ENCODE data around the gene PKMYT1.

The PKMYT1 gene

DNA sequence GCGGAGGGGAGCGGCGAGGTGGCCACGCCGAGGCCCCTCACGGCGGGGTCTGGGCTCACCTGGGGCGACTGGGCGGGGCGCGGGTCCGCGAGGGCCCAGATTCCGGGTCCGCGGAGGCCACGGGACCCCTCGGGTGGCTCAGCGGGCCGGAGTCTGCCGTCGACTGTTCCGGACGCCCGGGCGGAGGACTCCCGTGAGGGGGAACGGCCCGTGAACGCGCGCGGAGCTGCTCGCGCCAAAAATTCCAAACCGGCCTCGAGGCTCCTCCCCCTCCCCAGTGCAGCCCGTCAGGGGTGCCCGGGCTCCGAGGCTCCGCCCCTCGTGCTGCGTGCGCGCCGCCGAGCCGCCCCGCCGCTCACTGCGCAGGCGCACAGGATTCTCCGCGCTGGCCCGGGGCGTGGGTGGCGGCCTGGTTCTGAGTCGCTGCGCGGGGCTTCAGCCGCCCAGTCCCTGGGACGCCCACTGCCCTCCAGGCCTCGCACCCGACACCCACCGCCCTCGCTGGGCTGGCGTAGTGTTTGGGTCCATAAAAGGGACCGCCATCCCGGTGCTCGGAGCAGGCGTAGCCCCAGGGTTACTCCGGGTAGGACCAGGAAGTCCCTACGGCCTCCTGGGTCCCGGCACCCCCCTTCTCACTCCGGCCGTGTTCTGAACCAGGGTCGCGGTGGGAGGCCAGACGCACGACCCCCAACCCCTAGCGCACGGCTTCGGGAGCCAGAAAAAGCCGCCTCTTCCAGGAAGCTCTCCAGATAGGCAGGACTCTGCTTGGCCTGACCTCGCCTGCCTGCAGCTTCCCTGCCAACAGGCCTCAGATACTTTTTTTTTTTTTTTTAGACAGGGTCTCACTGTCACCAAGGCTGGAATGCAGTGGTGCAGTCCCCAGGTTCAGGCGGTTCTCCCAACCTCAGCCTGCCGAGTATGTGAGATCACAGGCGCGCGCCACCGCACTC lies at the start of gene PKMYT1:
Gene PKMYT1 (minus strand): TSS at position 220 of the 950 bp plus-strand sequence. CDS start 789 bp downstream, outside the sequence.
- DNase-seq (ENCODE audit: low read depth in 1 of 2, low spot score in 1 of 2) = peak; percentile 89 to 94

DNA sequence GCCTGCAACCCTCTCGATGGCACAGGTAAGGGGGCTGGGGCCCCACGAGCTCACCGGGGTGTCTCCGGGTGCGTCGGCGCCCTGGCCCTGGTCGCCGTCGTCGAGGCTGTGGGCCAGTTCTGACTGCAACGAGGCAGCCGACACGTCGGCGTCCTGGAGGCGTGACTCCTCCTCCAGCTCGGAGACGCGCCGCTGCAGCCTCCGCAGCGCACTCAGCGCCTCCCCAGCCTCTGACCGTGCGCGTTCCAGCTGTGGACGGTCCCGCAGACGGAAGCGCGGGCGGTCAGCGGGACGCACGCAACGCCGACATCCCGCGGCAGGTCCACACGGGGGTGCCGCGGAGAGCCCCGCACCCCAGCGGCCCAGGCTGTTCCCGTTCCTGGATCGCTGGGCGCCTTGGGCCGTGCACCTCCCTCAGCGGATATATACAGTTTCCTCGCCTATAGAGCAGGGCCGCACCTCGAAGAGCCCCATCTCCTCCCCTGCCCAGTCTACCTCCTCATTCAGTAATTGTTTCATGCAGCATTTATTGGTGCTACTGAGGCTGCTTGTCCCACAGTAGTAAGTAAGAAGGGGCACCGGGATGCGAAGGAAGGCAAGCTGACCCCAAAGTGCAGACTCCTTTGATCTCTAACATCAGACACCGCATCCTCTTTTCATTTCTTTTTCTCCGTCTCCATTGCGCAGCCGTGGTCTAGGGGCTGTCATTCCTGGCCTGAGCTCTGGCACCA lies 49.4 kb upstream of the PKMYT1 start:
- DNase-seq (ENCODE audit: low read depth in 1 of 2, low spot score in 1 of 2) = peak in 1 of 2 donors; percentile 8

DNA sequence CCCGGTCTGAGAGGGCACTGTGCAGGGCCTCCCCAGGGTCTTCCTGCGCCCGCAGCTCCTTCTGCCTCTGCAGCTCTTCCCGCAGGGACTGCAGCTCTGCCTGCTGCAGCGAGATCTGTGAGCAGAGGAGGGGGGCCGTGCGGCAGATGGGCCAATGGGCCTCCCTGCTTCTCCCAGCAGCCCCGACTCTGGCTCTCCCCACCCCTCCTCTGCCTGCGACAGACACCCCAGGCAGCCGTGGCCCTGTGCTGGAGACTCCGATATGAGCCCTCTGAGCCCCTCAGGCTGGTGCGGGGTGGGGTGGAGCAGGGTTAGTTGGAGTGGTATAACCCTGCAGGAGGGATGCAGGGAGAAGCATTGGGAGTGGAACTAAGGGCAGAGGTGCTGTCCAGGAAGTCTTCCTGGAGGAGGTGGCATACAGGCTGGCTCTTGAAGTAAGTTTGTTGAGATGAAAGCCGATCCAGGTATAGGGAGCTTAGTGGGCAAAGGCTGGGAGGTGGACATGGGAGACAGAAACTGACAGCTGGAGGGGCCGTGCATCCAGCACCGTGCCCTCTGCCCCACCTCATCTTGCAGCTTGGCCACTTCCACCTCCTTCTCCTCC lies 48.6 kb upstream of the PKMYT1 start:
- DNase-seq (ENCODE audit: low read depth in 1 of 2, low spot score in 1 of 2) = no peak

DNA sequence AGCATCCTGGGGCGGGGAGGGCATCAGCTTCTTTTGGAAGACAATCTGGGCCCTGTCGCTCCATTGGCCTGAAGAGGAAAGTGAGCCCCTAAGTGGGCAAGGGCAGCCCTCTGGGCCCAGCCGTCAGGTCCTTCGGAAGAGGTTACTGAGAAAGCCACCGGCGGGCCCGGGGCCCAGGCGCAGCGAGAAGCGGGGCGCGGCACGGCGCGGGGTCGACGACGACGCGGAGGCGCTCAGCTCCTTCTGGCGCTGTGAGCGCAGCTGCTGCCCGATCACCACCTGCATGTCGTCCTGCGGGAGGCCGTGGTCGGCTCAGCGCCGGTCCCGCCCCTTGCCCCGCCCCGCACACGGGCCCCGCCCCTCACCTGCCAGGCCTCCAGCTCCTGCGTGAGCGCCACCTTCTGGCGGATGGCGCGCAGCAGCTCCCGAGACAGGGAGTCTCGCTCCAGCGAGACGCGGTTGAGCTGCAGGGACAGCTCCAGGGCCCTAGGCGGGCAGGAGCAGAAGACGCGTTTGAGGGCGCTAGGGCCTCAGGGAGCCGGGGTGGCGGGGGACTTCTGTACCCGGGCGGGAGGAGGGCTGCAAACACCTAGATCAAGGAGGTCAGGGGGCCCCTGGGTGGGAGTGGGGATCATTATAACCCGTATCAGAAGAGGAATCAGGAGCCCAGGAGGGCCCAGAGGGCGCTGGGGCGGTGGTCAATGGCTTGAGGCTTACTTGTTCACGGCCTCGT lies 47.9 kb upstream of the PKMYT1 start:
- DNase-seq (ENCODE audit: low read depth in 1 of 2, low spot score in 1 of 2) = peak; percentile 78 to 81

DNA sequence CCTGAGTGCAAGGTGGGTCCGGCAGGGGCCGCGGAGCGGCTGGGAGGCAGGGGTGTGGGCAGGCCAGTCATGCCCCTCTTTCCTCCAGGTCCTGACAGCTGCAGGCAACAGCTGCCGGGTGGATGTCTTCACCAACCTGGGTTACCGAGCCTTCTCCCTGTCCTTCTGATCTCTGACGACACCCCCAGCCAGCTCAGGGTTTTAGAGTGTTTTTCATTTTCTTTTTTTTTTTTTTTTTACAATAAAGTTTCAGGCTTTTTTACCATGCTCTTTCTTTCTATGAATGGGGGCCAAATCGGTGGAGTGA lies 47.2 kb upstream of the PKMYT1 start:
- DNase-seq (ENCODE audit: low read depth in 1 of 2, low spot score in 1 of 2) = no peak

DNA sequence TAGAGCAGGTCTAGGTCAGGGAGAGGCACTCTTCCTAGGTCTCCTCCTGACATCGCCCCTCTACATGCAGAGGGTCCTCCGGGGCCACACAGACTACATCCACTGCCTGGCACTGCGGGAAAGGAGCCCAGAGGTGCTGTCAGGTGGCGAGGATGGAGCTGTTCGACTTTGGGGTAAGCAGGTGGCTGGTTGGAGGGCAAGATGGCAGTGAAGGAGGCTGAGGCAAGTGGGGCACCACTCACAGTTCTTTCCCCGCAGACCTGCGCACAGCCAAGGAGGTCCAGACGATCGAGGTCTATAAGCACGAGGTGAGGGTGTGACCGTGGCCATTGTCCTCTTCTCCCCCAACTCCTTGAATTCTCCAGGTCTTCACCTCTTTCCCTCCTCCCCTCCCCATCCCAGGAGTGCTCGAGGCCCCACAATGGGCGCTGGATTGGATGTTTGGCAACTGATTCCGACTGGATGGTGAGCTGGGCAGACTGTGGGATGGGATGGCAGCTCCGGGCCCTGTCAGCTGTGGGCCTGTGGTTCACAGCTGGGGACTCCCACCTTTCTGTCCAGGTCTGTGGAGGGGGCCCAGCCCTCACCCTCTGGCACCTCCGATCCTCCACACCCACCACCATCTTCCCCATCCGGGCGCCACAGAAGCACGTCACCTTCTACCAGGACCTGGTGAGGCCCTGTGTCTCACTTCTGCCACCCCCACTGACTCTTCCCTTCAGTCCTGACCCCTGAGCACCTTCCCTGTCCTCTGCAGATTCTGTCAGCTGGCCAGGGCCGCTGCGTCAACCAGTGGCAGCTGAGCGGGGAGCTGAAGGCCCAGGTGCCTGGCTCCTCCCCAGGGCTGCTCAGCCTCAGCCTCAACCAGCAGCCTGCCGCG lies 46.6 kb upstream of the PKMYT1 start:
- DNase-seq (ENCODE audit: low read depth in 1 of 2, low spot score in 1 of 2) = no peak

DNA sequence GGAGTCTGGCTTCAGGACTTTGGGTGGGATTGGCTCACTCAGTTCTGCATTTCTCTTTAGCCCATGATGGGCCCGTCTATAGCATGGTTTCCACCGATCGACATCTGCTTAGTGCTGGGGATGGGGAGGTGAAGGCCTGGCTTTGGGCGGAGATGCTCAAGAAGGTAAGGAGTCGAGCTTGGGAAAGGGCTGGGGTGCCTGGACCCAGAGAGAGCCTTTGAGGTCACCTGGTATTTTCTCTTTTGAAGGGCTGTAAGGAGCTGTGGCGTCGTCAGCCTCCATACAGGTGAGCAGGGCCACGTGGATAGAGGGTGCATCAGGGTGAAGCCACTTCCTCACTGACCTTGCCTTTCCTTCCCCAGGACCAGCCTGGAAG lies 45.7 kb upstream of the PKMYT1 start:
- DNase-seq (ENCODE audit: low read depth in 1 of 2, low spot score in 1 of 2) = no peak

DNA sequence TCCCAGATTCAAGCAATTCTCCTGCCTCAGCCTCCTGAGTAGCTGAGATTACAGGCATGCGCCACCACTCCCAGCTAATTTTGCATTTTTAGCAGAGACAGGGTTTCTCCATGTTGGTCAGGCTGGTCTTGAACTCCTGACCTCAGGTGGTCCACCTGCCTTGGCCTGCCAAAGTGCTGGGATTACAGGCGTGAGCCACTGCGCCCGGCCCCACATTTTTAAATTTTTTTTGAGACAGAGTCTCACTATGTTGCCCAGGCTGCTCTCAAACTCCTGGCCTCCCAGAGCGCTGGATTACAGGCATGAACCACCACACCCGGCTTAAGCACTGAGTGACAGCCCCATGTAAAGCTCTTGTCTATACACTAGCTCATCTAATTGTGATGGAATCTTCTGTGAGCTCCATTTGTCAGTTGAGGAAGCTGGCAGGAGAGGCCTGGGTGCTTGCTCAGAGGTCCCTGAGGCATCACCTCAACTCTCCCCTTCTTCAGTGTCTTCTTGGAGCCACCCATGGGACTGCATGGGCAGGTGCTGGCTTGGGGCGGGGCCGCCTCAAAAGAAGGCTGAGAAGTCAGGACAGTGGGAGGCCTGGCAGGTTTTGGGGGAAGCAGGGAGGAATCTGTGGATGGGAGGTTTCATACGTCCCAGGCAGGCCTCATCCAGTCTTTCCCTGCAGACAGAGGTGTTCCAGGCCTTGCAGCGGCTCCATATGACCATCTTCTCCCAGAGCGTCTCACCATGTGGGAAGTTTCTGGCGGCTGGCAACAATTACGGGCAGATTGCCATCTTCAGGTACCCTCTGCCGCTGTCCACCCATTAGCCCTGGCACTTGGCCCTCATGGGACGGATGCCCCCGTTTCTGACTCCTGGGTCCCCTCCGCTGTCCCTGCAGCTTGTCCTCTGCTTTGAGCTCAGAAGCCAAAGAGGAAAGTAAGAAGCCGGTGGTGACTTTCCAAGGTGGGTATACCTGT lies 45.1 kb upstream of the PKMYT1 start:
- no peak for DNase-seq (ENCODE audit: low read depth in 1 of 2, low spot score in 1 of 2)

DNA sequence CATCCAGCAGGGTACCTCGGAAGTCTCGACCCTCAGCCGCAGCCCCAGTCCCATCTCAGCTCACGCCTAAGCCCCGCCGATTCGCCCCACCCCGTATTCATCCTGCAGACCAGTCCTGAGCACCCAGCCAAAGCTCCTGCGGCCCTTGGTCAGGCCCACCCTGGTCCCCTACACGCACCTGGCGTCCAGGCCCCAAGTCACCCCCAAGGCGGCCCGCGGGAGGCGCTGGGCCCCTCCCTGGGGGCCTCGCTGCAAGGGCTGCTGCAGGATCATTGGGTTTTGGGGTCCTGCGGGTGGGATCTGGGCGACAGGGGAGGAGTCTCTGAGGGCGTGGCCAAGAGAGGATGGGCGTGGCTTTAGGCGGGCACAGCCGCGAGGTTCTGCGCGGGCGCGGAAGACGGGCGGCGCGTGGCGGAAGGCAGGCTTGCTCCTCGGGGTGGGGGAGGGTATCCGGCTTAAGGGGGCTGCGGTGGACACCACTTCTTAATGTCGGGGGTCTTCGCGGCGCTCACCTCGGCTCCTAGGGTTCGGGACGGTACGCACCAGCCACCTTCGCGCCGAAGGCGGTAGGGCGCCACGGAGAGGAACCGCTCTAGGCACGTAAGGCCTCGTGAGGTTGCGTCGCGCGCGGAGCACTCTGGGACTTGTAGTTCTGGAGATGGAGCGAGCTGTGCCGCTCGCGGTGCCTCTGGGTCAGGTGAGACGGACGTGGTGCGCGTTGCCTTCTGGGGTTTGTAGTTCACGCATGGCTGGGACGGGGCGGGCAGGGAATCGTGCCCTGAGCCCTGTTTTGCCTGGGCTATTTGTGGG lies 43.6 kb upstream of the PKMYT1 start, which contains the start of the genes HCFC1R1 and THOC6:
Gene HCFC1R1 (minus strand): TSS at position 274 of the 810 bp plus-strand sequence. CDS start 1 bp downstream, at position 273.
Gene THOC6 (plus strand): TSS at position 367 of the 810 bp plus-strand sequence. CDS start 292 bp downstream, at position 659.
- peak; percentile 91 to 93 for DNase-seq (ENCODE audit: low read depth in 1 of 2, low spot score in 1 of 2)

DNA sequence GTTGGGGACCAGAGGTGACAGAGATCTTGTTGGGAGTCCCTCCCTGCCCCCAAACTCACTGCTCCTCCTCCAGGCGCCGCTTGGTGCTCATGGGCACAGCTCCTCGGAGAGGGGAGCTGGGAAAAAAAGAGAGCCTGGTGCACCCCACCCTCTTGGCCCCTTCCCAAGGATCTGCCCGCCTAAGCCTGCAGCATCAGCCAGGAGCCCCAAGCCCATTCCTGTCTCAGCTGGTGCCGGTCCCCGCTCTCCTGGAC lies 43.1 kb upstream of the PKMYT1 start:
- peak in 1 of 2 donors; percentile 5 for DNase-seq (ENCODE audit: low read depth in 1 of 2, low spot score in 1 of 2)

DNA sequence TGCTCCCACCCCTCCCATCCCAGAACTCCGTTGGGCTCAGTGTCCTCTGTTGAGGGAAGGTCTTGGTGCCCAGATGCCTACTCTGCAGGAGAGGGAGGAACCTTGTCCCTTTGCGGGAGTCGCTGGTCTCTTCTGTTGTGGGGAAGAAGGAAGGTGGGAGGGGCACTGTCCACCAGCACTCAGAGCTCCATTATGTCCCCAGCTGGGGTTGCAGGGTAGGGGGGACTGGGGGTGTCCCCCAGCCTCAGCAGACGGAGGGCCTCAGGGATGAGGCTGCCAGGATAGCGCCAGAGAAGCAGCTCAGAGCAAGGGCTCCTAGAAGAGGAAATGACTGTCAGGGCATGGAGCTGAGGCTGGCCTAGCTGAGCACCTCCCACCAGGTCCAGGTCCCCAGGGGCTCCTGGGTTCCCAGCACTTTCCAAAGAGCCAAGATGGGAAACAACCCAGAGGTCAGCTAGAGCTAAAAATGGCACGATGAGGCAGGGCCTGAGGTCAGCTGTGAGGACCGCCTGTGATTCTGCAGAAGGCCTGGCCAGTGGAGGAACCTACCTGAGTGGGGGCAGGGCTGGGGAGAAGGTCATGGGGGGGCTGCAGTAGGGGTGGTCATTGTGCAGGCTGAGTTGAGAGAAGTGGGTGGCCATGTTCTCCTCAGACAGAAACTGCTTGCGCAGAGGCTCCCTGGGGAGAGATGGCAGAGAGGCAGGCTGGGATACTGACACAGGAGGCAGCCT lies 42.6 kb upstream of the PKMYT1 start:
- DNase-seq (ENCODE audit: low read depth in 1 of 2, low spot score in 1 of 2) = no peak

DNA sequence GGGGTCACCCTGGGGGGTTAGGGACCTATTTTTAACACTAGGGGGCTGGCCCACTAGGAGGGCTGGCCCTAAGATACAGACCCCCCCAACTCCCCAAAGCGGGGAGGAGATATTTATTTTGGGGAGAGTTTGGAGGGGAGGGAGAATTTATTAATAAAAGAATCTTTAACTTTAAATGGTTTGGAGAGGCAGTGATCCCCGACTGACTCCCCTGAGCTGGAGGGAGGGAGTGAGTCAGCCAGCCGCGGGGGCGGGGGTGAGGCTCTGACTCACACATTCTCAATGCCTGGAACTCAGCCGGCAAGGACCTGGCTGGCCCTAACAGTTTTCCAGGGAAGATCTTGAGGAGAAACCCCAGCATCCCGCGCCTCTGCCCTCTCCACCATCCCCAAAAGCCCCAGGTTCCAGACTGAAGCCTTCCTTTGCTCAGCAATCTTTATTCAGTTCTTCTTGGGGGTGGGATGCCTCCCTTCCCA lies 42.0 kb upstream of the PKMYT1 start:
- DNase-seq (ENCODE audit: low read depth in 1 of 2, low spot score in 1 of 2) = peak; percentile 82 to 84

DNA sequence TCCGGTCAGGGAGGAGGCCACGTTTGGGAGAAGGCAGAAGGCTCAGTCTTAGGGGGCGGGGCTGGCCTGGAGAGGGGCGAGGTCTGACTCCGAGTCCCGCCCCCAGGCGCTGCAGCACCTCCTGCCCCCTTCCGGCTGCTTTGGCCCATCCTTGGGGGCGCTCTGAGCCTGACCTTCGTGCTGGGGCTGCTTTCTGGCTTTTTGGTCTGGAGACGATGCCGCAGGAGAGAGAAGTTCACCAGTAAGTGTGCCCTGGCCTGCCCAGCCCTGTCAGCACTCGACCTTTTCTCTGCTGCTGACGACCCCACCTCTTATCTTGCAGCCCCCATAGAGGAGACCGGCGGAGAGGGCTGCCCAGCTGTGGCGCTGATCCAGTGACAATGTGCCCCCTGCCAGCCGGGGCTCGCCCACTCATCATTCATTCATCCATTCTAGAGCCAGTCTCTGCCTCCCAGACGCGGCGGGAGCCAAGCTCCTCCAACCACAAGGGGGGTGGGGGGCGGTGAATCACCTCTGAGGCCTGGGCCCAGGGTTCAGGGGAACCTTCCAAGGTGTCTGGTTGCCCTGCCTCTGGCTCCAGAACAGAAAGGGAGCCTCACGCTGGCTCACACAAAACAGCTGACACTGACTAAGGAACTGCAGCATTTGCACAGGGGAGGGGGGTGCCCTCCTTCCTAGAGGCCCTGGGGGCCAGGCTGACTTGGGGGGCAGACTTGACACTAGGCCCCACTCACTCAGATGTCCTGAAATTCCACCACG lies 41.4 kb upstream of the PKMYT1 start:
- DNase-seq (ENCODE audit: low read depth in 1 of 2, low spot score in 1 of 2) = peak in 1 of 2 donors; percentile 84

DNA sequence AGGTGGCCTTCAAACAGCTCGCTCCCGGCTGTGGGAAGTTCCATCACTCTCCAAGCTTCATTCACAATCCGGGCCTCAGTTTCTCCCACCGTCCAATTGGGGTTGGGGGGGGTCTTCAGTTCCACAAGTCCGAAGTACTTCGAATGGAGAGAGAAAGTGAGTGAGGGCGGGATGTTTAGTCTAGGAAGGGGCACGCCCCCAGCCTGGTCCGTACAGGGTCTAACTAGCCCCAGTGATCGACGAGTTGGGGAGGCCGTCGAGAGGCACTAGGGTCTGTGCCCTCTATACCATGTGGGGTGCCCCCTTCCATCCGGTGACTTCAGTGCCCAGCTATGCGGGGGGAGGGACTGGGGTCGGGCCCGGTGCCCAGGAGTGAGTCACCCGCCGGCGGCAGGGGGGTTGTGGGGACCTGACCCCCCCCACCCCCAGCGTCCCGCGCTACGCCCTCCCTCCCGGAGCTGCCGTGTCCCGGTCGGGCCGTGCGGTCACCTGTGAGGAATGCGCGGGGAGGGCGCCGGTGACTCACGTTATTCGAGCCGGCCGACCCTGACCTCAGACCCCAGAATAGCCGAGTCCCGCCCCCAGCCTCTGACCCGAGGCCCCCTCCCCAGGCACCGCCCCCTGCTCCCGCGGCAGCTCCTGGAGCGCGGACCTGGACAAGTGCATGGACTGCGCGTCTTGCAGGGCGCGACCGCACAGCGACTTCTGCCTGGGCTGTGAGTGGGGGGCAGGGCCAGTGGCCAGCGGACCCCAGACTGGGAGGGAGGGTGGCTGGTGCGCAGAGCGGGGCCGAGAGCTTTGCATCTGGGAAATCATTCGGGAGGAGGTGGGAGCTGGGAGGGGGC lies 40.6 kb upstream of the PKMYT1 start:
- DNase-seq (ENCODE audit: low read depth in 1 of 2, low spot score in 1 of 2) = peak in 1 of 2 donors; percentile 23

DNA sequence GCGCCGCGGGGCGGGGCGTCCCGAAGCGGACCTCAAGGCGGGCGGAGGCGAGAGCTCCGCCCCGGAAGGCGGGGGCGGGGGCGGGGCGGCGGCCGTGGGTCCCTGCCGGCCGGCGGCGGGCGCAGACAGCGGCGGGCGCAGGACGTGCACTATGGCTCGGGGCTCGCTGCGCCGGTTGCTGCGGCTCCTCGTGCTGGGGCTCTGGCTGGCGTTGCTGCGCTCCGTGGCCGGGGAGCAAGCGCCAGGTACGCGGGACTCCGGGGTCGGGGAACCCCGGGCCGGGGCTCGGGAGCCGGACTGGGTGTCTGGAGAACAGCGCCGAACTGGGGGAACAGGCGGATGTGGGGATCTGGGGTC lies 40.0 kb upstream of the PKMYT1 start, which contains the start of gene TNFRSF12A:
Gene TNFRSF12A (plus strand): TSS at position 122 of the 357 bp plus-strand sequence. CDS start 30 bp downstream, at position 152.
- DNase-seq (ENCODE audit: low read depth in 1 of 2, low spot score in 1 of 2) = peak in 1 of 2 donors; percentile 46
